Adrenal gland (tissue), 5 donors: ENCODE data around the gene TOR4A.

Experiments used
- CTCF ChIP-seq, 6 experiments: fragments of 450-650 bp in 4 of 6; fragments of 200-600 bp in 2 of 6; sonication (generic) in 1 of 6; IDR thresholded peaks; 1 replicate in 5 of 6; 2 replicates in 1 of 6; pipeline versions ENCODE4 v1.5.1 to v1.8.0; 2016 to 2021; ENCODE audit warnings: antibody characterized with exemption in 6 of 6, mild to moderate bottlenecking in 2 of 6, moderate library complexity in 1 of 6
- POLR2A ChIP-seq, 2 donors: fragments of 450-650 bp; IDR thresholded peaks; one replicate each; pipeline ENCODE4 v1.6.1; 2017; ENCODE audit warnings: antibody characterized with exemption in 2 of 2, mild to moderate bottlenecking in 2 of 2, moderate library complexity in 1 of 2
- donor health status: DM: no; HTN: no; CAD: no.

DNA sequence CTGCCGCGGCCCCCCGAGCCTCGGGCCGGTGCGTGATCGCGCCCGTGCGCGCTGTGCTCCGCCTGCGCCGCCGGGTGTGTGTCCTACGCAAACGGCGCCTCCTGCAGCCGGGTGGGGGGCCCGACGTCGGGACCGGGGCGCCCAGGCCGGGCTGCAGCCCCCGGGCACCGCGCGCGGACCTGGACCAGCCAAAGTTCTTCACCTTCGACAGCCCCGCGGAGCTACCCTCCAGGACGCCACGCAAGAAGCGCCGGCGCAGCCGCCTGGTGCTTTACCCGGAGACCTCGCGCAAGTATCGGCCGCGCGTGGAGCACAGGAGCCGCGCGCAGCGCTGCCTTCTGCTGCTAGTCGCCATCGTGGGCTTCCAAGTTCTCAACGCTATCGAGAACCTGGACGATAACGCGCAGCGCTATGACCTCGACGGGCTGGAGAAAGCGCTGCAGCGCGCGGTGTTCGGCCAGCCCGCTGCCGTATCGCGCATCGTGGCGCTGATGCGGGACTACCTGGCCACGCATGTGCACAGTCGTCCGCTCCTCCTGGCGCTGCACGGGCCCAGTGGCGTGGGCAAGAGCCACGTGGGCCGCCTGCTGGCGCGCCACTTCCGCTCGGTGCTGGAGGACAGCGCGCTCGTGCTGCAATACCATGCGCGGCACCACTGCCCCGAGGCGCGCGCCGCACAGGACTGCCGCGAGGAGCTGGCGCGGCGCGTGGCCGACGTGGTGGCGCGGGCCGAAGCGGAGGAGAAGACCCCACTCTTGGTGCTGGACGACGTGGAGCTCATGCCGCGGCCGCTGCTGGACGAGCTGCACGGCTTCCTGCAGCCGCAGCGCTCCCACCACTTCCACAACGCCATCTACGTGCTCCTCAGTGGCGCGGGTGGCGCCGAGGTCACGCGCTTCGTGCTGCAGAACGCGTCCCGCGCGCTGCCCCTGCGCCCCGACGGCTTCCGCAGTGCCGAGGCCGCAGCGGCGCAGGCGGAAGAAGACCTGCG lies 1.5 kb downstream of the TOR4A start:
- TF ChIP-seq POLR2A (IDR thresholded peaks at IDR 0.05) (no peak), CTCF (IDR thresholded peaks at IDR 0.05) (no peak)
